GM12865 (cell line): Measurements from ENCODE around the gene ETV2.

ENCODE experiments used
- DNase-seq: peaks from one replicate; pipeline ENCODE4 v3.0.0; 2010; ENCODE audit warnings: low read depth
- H3K4me3 ChIP-seq: 2 replicates; pipeline ENCODE4 v1.5.1; 2011; ENCODE audit warnings: mild to moderate bottlenecking, low read depth, low read length, control low read depth
- TF ChIP-seq, protein P1 (sequence below): IDR thresholded peaks from 2 replicates; pipeline ENCODE4 v1.5.1; 2011; ENCODE audit warnings: low read length, control low read depth, low read depth, inconsistent platforms; ENCODE audit not compliant: insufficient read depth; ENCODE audit errors: missing control alignments

ETV2 gene

DNA sequence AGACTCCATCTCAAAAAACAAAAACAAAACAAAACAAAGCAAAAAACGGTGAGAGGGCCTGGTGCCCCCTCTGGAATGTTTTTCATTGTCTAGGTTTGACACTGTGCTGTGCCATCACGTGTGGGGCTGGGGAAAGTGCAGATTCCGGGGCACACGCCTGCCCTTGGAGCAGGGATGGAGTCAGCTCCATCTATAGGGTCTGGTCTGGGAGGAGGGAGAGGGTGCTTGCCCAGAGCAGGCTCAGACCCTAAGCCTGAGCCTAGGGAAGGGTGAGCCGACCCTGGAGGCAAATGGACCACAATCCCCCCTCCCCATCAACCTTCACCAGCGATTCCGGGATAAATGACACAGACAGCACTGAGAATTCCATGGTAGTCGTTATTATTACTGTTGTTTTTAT, 51.9 kb downstream of the ETV2 start:
- TF ChIP-seq, protein P1, sequence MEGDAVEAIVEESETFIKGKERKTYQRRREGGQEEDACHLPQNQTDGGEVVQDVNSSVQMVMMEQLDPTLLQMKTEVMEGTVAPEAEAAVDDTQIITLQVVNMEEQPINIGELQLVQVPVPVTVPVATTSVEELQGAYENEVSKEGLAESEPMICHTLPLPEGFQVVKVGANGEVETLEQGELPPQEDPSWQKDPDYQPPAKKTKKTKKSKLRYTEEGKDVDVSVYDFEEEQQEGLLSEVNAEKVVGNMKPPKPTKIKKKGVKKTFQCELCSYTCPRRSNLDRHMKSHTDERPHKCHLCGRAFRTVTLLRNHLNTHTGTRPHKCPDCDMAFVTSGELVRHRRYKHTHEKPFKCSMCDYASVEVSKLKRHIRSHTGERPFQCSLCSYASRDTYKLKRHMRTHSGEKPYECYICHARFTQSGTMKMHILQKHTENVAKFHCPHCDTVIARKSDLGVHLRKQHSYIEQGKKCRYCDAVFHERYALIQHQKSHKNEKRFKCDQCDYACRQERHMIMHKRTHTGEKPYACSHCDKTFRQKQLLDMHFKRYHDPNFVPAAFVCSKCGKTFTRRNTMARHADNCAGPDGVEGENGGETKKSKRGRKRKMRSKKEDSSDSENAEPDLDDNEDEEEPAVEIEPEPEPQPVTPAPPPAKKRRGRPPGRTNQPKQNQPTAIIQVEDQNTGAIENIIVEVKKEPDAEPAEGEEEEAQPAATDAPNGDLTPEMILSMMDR = no peak
- no peak overlapping the region for H3K4me3 ChIP-seq
- no peak for DNase-seq

DNA sequence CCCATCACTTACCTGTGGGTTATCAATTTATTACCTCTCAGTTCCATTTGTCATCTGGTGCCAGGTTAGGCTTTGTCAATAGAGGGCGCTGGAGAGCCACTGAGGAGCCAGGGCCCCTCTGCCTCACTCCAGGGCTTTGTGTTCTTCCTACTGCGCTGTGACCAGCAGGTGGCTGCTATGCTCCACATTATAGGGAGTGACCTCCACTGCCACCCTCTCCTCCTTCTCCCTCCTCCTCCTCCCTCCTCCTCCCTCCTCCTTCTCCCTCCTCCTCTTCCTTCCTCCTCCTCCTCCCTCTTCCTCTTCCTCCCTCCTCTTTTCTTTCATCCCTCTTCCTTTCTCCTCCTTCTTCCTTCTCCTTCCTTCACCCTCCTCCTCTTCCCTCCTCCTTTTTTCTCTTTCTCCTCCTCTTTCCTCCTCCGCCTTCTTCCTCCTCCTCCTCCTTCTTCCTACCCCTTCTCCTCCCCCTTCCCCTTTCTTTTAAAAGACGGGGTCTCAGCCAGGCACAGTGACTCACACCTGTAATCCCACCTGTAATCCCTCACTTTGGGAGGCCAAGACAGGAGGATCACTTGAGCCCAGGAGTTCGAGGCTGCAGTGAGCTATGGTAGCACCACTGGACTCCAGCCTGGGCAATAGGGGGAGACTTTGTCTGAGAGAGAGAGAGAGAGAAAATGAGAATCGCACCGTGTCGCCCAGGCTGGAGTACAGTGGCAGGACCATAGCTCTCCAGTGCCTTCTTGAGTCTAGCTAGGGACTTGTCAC, 52.5 kb downstream of the ETV2 start:
- H3K4me3 ChIP-seq = no peak overlapping the region
- TF ChIP-seq, protein P1 = peak; percentile 100

More for the DNA sequence above, 52.5 kb downstream of the ETV2 start:
- peak; percentile 94 for DNase-seq
